GM12873 (cell line): ENCODE measurements around the gene NEURL1B.
A peak's percentile ranks its signal among the peaks of the same experiment; 100 is the strongest.

Experiments
- CTCF ChIP-seq: IDR thresholded peaks from 2 replicates; pipeline ENCODE4 v1.5.1; 2012; ENCODE audit warnings: low read depth, mild to moderate bottlenecking, moderate library complexity, low read length, control low read depth; ENCODE audit not compliant: insufficient read depth; ENCODE audit errors: missing control alignments

The NEURL1B gene

GRCh38 chr5:172642486-172642885 lies 1.4 kb downstream of the NEURL1B start:
- no peak for TF ChIP-seq CTCF

GRCh38 chr5:172642926-172643871 lies 2.1 kb downstream of the NEURL1B start:
- TF ChIP-seq CTCF, result no peak

DNA sequence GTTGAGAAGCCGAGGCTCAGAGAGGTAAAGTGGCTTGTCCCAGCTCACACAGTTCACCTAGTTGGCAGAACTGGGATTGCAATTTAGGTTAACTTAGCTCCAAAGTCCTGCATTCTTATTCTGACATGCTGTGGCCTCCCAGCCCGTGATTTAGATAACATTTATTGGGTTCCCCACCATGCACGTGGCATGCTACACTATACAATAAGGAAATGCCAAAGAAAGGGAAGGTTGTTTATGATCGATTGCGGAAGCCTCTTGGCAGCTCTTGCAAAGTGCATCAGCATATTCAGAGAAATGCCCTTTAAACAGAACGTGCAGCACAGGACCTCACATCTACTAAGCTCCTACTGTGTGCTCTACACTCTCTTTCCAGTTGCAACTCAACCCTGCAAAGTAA lies 3.2 kb downstream of the NEURL1B start:
- TF ChIP-seq CTCF, result no peak

DNA sequence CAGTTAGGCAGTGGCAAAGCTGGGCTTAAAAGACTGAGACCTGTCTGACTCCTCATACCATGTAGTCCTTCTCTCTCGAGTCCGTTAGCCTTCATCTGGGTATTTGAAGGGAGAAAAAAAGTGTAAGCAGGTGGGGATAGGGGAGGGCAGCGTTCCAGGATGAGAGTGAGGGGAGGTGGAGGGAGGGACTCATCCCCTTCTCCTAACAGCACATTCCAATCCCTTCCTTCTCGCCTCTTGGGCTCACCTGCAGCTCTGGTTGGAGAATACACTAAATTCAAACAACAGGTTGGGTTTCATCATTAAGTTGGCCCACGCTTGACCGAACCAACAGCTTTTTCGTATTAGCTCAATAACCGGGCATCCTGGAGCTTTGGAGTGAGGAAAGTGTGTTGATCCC lies 3.6 kb downstream of the NEURL1B start:
- TF ChIP-seq CTCF, result no peak

DNA sequence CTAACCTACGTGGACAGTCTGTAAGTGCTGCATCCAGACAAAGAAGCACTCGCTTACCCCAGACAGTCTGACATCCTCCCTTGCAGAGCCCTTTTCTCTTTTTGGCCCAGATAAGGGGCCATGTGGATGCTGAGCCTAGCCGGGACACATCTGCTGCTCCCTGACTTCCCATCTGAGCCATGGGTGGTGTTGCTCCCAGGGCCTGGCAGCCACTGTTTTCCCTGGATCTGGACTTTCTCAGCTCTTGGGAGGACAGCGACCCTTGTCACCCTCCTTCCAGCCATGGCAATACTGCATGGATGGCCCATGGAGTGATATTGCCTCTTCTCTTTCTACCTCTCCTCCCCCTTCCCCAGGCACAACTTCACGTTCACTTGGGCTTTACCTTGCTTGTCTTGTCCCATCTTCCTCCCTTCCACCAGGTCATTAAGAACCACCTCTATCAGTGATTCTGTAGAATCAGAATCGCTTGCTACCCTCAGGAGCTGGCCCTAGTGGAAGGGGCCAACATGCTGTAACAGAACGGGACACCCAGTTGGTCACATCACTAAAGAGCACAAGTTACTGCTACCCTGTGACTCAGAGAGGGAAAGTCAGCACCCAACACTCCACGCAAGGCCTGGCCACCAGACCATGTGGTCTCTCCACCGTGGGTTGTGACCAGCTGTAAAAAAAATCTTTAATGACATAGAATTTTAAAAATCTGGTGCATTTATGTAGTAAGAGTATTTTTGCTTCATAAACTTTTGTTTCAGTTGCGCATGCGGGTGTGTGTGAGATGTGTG lies 4.4 kb downstream of the NEURL1B start:
- TF ChIP-seq CTCF, result no peak

DNA sequence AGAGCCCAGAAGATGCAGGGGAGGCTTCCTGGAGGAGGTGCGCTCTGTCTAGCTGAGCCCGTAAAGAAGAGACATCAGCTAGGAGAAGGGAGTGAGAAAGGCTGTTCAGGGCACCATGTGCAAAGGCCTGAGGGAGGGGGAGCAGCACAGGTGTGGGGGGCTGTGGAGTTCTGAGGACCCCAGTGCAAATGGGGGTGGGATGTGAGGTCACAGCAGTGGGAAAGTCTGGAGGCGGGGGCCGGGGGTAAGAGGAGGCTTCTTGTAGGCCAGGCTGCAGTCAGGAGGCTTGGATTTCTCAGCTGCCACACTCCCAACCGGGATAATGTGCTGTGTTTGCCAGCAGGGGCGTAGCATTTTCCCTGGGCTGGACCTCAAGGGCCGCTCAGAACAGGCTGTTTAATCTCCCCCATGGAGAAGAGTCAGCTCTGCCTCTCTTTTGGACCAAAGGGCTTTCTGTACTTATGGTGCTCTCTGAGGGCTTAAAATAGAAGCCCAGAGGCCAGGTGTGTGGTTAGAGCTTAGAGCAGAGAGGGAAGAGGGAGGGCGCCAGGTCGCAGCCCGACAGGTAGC lies 5.7 kb downstream of the NEURL1B start:
- TF ChIP-seq CTCF, result peak; percentile 14
